Upper lobe of left lung (tissue), 4 donors: ENCODE measurements around the gene CIT.

Experiments used
- POLR2A ChIP-seq, 4 donors: fragments of 450-650 bp; IDR thresholded peaks; one replicate each; pipeline ENCODE4 v1.5.1; 2016 to 2017; ENCODE audit warnings: antibody characterized with exemption in 4 of 4, mild to moderate bottlenecking in 2 of 4
- TF ChIP-seq, protein P1 (sequence below), 6 experiments: fragments of 450-650 bp in 4 of 6; fragments of 200-600 bp in 2 of 6; sonication (generic) in 2 of 6; IDR thresholded peaks; one replicate each; pipeline ENCODE4 v1.5.1; 2016 to 2019; ENCODE audit warnings: antibody characterized with exemption in 6 of 6

DNA sequence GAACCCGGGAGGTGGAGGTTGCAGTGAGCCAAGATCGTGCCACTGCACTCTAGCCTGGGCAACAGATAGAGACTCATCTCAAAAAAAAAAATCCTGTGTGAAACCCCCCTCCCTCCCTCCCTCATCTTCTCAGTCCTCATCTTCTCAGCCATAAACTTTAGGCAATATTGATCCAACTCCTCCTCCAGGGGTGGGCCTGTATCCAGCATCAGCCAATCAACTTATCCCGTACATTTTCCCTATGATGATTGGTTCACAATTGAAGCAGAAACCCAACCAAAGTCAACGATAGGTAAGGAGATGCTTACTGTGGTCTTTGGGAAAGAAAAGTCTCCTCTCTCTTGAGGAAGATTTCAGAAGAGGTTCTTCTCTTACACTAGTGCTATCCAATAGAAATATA, 33.5 kb upstream of the CIT start:
- TF ChIP-seq POLR2A (IDR thresholded peaks at IDR 0.05), result no peak
- TF ChIP-seq, protein P1, sequence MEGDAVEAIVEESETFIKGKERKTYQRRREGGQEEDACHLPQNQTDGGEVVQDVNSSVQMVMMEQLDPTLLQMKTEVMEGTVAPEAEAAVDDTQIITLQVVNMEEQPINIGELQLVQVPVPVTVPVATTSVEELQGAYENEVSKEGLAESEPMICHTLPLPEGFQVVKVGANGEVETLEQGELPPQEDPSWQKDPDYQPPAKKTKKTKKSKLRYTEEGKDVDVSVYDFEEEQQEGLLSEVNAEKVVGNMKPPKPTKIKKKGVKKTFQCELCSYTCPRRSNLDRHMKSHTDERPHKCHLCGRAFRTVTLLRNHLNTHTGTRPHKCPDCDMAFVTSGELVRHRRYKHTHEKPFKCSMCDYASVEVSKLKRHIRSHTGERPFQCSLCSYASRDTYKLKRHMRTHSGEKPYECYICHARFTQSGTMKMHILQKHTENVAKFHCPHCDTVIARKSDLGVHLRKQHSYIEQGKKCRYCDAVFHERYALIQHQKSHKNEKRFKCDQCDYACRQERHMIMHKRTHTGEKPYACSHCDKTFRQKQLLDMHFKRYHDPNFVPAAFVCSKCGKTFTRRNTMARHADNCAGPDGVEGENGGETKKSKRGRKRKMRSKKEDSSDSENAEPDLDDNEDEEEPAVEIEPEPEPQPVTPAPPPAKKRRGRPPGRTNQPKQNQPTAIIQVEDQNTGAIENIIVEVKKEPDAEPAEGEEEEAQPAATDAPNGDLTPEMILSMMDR (IDR thresholded peaks at IDR 0.05), result no peak
